ENCODE data around the gene PROM1. TPM values are rescaled to one million over a fixed set of nuclear protein-coding genes. Genes with fewer than 3 reads are reported as not detected.
A peak's percentile ranks its signal among the peaks of the same experiment; 100 is the strongest.

The PROM1 gene
- total RNA-seq, 2 donors from 2014 or later: 23.7 to 24.6 TPM

DNA sequence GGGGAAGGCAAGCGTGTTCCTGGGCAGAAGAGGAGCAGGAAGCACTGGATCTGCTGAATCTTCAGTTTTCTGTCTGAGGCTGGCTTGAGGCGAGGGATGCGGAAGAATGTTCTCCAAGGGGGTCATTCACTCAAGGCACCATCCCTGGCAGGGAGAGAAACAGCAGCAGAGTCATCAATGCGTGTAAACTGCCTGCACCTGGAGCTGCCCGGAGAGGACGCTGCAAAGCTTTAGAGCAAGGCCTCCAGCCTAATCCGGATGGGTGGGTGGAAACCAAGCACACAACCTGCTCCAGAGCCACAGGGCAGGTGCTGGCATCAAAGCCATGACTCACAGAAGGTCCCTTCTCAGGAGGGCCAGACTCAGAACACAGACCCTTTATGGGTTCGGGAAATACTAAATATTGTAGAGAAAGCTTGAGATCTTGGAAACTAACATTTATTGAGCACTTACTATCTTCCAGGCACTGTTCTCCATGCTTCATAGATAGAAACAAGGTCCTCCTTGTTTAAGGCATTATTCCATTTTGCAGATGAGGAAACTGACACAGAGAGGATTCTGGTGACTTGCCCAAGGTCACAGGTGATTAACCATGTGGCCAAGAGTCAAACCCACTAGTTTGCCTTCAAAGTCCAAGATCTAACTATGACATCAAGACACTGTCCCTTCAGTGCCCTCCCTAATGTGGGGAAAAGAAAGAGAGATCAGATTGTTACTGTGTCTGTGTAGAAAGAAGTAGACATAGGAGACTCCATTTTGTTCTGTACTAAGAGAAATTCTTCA is 7.7 kb downstream of the PROM1 start:
- no peak for TF ChIP-seq POLR2A (IDR thresholded peaks at IDR 0.05)
- no peak for TF ChIP-seq CTCF (IDR thresholded peaks at IDR 0.05)
- ATAC-seq (no peak), DNase-seq (no peak)
- H3K27me3 ChIP-seq: no peaks in the 10 kb centered on the region
- no peak overlapping the region for H3K4me3 ChIP-seq
- 75 to 78% methylated on average over 8 of the region's 8 CpGs for WGBS, 2 donors
- H3K27ac ChIP-seq: no peak overlapping the region
- intact Hi-C loops (cut with DNase I): no loop called here
- H3K9me3 ChIP-seq: no peaks in the 10 kb centered on the region
- no peaks in the 10 kb centered on the region for H3K36me3 ChIP-seq (replicated peaks in 1 of 2; ENCODE audit: insufficient read depth in 1 of 2, low read depth in 2 of 2)
- peaks cover 7% of the 10 kb centered on the region for H3K4me1 ChIP-seq

DNA sequence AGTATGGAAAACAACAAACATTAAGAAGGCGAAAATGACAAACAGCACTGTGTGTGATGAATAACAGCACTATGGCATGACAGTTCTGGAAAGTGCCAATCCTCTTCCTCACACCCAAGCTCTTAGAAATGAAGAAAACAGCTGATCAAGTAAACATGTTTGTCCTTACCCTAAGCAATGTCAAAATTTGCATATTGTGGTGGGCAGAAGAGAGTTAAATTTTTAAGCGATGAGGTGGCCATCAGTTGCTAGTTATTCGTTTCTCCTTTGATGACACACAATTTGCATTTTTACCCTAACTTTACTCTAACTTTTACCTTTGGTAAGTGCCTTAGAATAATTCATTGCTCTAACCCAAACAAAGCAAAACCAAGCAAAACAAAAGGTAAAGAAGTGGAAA is 8.8 kb downstream of the PROM1 start:
- Histone ChIP-seq H3K4me3 (no peak overlapping the region), H3K27me3 (no peaks in the 10 kb centered on the region), H3K9me3 (no peaks in the 10 kb centered on the region), H3K36me3 (replicated peaks in 1 of 2; ENCODE audit: insufficient read depth in 1 of 2, low read depth in 2 of 2) (no peaks in the 10 kb centered on the region), H3K4me1 (peaks cover 7% of the 10 kb centered on the region), H3K27ac (no peak overlapping the region)
- ATAC-seq (no peak), DNase-seq (no peak)
- intact Hi-C loops (cut with DNase I): no loop called here
- TF ChIP-seq CTCF (IDR thresholded peaks at IDR 0.05) (no peak), POLR2A (IDR thresholded peaks at IDR 0.05) (no peak)
- 53 to 63% methylated on average over 3 of the region's 3 CpGs for WGBS, 2 donors

DNA sequence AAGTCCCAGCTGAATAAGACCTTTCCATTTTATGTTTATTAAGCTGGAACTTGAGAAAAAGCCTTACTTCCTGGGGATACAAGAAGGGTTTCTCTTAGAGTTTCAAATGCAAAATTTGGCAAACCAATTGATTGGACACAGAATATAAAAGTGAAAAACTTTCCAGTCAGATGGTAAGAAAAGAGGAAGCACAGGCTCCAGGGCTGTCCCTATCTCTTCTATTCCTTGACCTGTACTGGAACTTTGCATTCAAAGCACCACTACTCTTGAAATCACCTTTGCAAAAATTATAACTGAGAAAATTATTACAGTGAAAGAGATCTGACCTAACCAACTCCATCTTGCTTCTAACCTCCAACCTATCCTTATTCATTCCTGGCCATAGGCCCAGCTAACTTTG is 11.7 kb downstream of the PROM1 start:
- intact Hi-C loops (cut with DNase I): no loop called here
- no peak overlapping the region for H3K27ac ChIP-seq
- no peak for TF ChIP-seq POLR2A (IDR thresholded peaks at IDR 0.05)
- no peak for TF ChIP-seq CTCF (IDR thresholded peaks at IDR 0.05)
- ATAC-seq: no peak
- H3K36me3 ChIP-seq (replicated peaks in 1 of 2; ENCODE audit: insufficient read depth in 1 of 2, low read depth in 2 of 2): no peaks in the 10 kb centered on the region
- H3K4me1 ChIP-seq: peaks cover 9% of the 10 kb centered on the region
- no peaks in the 10 kb centered on the region for H3K27me3 ChIP-seq
- DNase-seq: no peak
- H3K9me3 ChIP-seq: no peaks in the 10 kb centered on the region
- H3K4me3 ChIP-seq: no peak overlapping the region

- intact Hi-C loops (cut with DNase I): no loop called here
- DNase-seq (no peak), ATAC-seq (no peak)
- peaks cover 11% of the 10 kb centered on the region for H3K4me1 ChIP-seq
- TF ChIP-seq CTCF (IDR thresholded peaks at IDR 0.05) (no peak), POLR2A (IDR thresholded peaks at IDR 0.05) (no peak)
- H3K36me3 ChIP-seq (replicated peaks in 1 of 2; ENCODE audit: insufficient read depth in 1 of 2, low read depth in 2 of 2): no peaks in the 10 kb centered on the region
- H3K4me3 ChIP-seq: no peak overlapping the region
- WGBS, 2 donors: 78 to 87% methylated on average over 3 of the region's 3 CpGs
- H3K27ac ChIP-seq: no peak overlapping the region
- no peaks in the 10 kb centered on the region for H3K9me3 ChIP-seq
- H3K27me3 ChIP-seq: no peaks in the 10 kb centered on the region
These were observed 13.6 kb downstream of the PROM1 start for GRCh38 chr4:16070203-16070602.

- Histone ChIP-seq H3K4me1 (peaks cover 11% of the 10 kb centered on the region), H3K27me3 (no peaks in the 10 kb centered on the region), H3K4me3 (no peak overlapping the region), H3K36me3 (replicated peaks in 1 of 2; ENCODE audit: insufficient read depth in 1 of 2, low read depth in 2 of 2) (no peaks in the 10 kb centered on the region), H3K27ac (peak overlapping the region; percentile 64 to 73 (median 72)), H3K9me3 (no peaks in the 10 kb centered on the region)
- DNase-seq (peak; percentile 64 to 83 (median 74)), ATAC-seq (peak; percentile 93)
- 28 to 47% methylated on average over 5 to 12 of the region's 12 CpGs for WGBS, 2 donors
- intact Hi-C loops (cut with DNase I): no loop called here
- no peak for TF ChIP-seq CTCF (IDR thresholded peaks at IDR 0.05)
- TF ChIP-seq POLR2A (IDR thresholded peaks at IDR 0.05): no peak
These were observed 16.3 kb downstream of the PROM1 start for GRCh38 chr4:16067515-16067914.

Measured in body of pancreas (tissue), 4 donors.